HT-29 (cell line): Measurements from ENCODE around the gene PSMC1. TPM values are rescaled to one million over a fixed set of nuclear protein-coding genes. Genes with fewer than 3 reads are reported as not detected.

ENCODE experiments used
- DNase-seq: peaks from one replicate; pipeline ENCODE4 v3.0.0-alpha.2; 2015; ENCODE audit warnings: low spot score
- total RNA-seq: library from RNA; depleted of rRNA; stranded (reverse); fragments of >200 nt; shearing (Covaris generic); gene quantifications from 2 replicates; pipeline ENCODE4 v1.2.3, GENCODE V29; 2014

Gene PSMC1
- total RNA-seq, 1 experiment from 2014 or later, result 46.0 TPM

- DNase-seq, result no peak
These were observed 19.5 kb downstream of the PSMC1 start for GRCh38 chr14:90275820-90276219.

- DNase-seq, result no peak
These were observed 20.5 kb downstream of the PSMC1 start for GRCh38 chr14:90276646-90277367.

GRCh38 chr14:90277581-90278198, 21.3 kb downstream of the PSMC1 start:
- DNase-seq, result no peak

GRCh38 chr14:90278199-90279175, 22.1 kb downstream of the PSMC1 start:
- no peak for DNase-seq

GRCh38 chr14:90280096-90280495, 23.7 kb downstream of the PSMC1 start:
- no peak for DNase-seq

- DNase-seq, result no peak
These were observed 24.9 kb downstream of the PSMC1 start for GRCh38 chr14:90281261-90281660.

- no peak for DNase-seq
These were observed 25.4 kb downstream of the PSMC1 start for GRCh38 chr14:90281756-90282155.

GRCh38 chr14:90287791-90288190, 31.4 kb downstream of the PSMC1 start:
- no peak for DNase-seq

- no peak for DNase-seq
These were observed 32.5 kb downstream of the PSMC1 start for GRCh38 chr14:90288651-90289355.

- no peak for DNase-seq
These were observed 34.1 kb downstream of the PSMC1 start for GRCh38 chr14:90290337-90291011.

- no peak for DNase-seq
These were observed 35.3 kb downstream of the PSMC1 start for GRCh38 chr14:90291699-90292098.

GRCh38 chr14:90293766-90294730, 37.7 kb downstream of the PSMC1 start:
- DNase-seq, result no peak

GRCh38 chr14:90294872-90295271, 38.5 kb downstream of the PSMC1 start:
- no peak for DNase-seq

- DNase-seq, result no peak
These were observed 39.6 kb downstream of the PSMC1 start for GRCh38 chr14:90295870-90296516.

GRCh38 chr14:90296641-90297040, 40.3 kb downstream of the PSMC1 start:
- DNase-seq, result no peak

GRCh38 chr14:90297876-90298629, 41.7 kb downstream of the PSMC1 start:
- no peak for DNase-seq

- no peak for DNase-seq
These were observed 43.1 kb downstream of the PSMC1 start for GRCh38 chr14:90299408-90299807.

GRCh38 chr14:90300611-90301047, 44.3 kb downstream of the PSMC1 start:
- no peak for DNase-seq
